Activated T-cell treated with anti-CD3 and anti-CD28 coated beads for 1 hour (primary cell): ENCODE measurements around the gene NIPBL.
"Not testable (repeated sequence)": the region's sequence is repeated elsewhere in the genome, so short reads cannot be mapped to it uniquely, and the experiment has no call there.

Experiments
- DNase-seq: peaks from one replicate; pipeline ENCODE4 v3.0.0-alpha.2; 2020; ENCODE audit warnings: low read depth

Gene NIPBL

GRCh38 chr5:36879274-36880033, 2.9 kb downstream of the NIPBL start:
- DNase-seq: no peak

GRCh38 chr5:36880761-36881160, 4.2 kb downstream of the NIPBL start:
- DNase-seq: no peak

GRCh38 chr5:36881304-36881703, 4.7 kb downstream of the NIPBL start:
- no peak for DNase-seq

- DNase-seq: no peak
Observed at GRCh38 chr5:36881807-36882206, 5.2 kb downstream of the NIPBL start.

- no peak for DNase-seq
Observed at GRCh38 chr5:36882250-36882649, 5.7 kb downstream of the NIPBL start.

- no peak for DNase-seq
Observed at GRCh38 chr5:36883894-36884462, 7.4 kb downstream of the NIPBL start.

- DNase-seq: no peak
Observed at GRCh38 chr5:36885149-36885548, 8.6 kb downstream of the NIPBL start.

- no peak for DNase-seq
Observed at GRCh38 chr5:36885566-36886485, 9.3 kb downstream of the NIPBL start.

- DNase-seq: no peak
Observed at GRCh38 chr5:36886791-36887190, 10.2 kb downstream of the NIPBL start.

GRCh38 chr5:36887532-36887931, 11.0 kb downstream of the NIPBL start:
- no peak for DNase-seq

GRCh38 chr5:36888303-36888702, 11.7 kb downstream of the NIPBL start:
- DNase-seq: no peak

GRCh38 chr5:36889264-36889663, 12.7 kb downstream of the NIPBL start:
- DNase-seq: no peak

- DNase-seq: no peak
Observed at GRCh38 chr5:36891266-36891665, 14.7 kb downstream of the NIPBL start.

GRCh38 chr5:36892085-36892830, 15.7 kb downstream of the NIPBL start:
- DNase-seq: not testable (repeated sequence)

GRCh38 chr5:36894954-36895353, 18.4 kb downstream of the NIPBL start:
- DNase-seq: no peak

GRCh38 chr5:36896476-36896875, 19.9 kb downstream of the NIPBL start:
- DNase-seq: no peak

- no peak for DNase-seq
Observed at GRCh38 chr5:36897616-36898015, 21.0 kb downstream of the NIPBL start.

- DNase-seq: no peak
Observed at GRCh38 chr5:36899860-36900259, 23.3 kb downstream of the NIPBL start.

GRCh38 chr5:36900283-36900682, 23.7 kb downstream of the NIPBL start:
- DNase-seq: no peak

- not testable (repeated sequence) for DNase-seq
Observed at GRCh38 chr5:36901077-36901476, 24.5 kb downstream of the NIPBL start.

- no peak for DNase-seq
Observed at GRCh38 chr5:36901856-36902255, 25.3 kb downstream of the NIPBL start.

- DNase-seq: no peak
Observed at GRCh38 chr5:36902353-36902752, 25.8 kb downstream of the NIPBL start.
